GM12873 (cell line): Measurements from ENCODE around the gene KRT73.

Experiments
- CTCF ChIP-seq: IDR thresholded peaks from 2 replicates; pipeline ENCODE4 v1.5.1; 2012; ENCODE audit warnings: low read depth, mild to moderate bottlenecking, moderate library complexity, low read length, control low read depth; ENCODE audit not compliant: insufficient read depth; ENCODE audit errors: missing control alignments

KRT73 gene

GRCh38 chr12:52630008-52630500, 11.7 kb upstream of the KRT73 start:
- no peak for TF ChIP-seq CTCF

GRCh38 chr12:52629281-52630007, 11.1 kb upstream of the KRT73 start:
- no peak for TF ChIP-seq CTCF

- no peak for TF ChIP-seq CTCF
Observed at GRCh38 chr12:52628841-52629240, 10.5 kb upstream of the KRT73 start.

- TF ChIP-seq CTCF, result no peak
Observed at GRCh38 chr12:52628111-52628507, 9.8 kb upstream of the KRT73 start.

GRCh38 chr12:52627395-52628110, 9.2 kb upstream of the KRT73 start:
- TF ChIP-seq CTCF, result no peak

- TF ChIP-seq CTCF, result no peak
Observed at GRCh38 chr12:52622349-52622748, 4.0 kb upstream of the KRT73 start.

- TF ChIP-seq CTCF, result no peak
Observed at GRCh38 chr12:52618866-52619265, 507 bp upstream of the KRT73 start.
